ENCODE results near the gene ANXA4.
A peak's percentile ranks its signal among the peaks of the same experiment; 100 is the strongest.

The ANXA4 gene

GRCh38 chr2:69811591-69811990 is 69.7 kb downstream of the ANXA4 start:
- no peak overlapping the region for H3K27ac ChIP-seq (replicated peaks)
- no peak for DNase-seq (ENCODE audit: low read depth in 1 of 2, low spot score in 1 of 2)
- no peaks in the 10 kb centered on the region for H3K27me3 ChIP-seq (ENCODE audit: insufficient read depth, poor library complexity, severe bottlenecking)
- H3K4me3 ChIP-seq (replicated peaks; ENCODE audit: insufficient read depth, low read length), result no peak overlapping the region
- TF ChIP-seq SPI1 (IDR thresholded peaks at IDR 0.05; ENCODE audit: borderline replicate concordance, low read depth) (no peak), GABPA (IDR thresholded peaks at IDR 0.05; ENCODE audit: low read depth) (no peak), CTCF (IDR thresholded peaks at IDR 0.05; ENCODE audit: insufficient read depth, low read length) (no peak), POLR2AphosphoS5 (IDR thresholded peaks at IDR 0.05; ENCODE audit: low read depth) (no peak), REST (IDR thresholded peaks at IDR 0.05; ENCODE audit: insufficient replicate concordance, low read depth) (no peak)

- Histone ChIP-seq H3K4me3 (replicated peaks; ENCODE audit: insufficient read depth, low read length) (no peak overlapping the region), H3K27ac (replicated peaks) (no peak overlapping the region), H3K27me3 (ENCODE audit: insufficient read depth, poor library complexity, severe bottlenecking) (no peaks in the 10 kb centered on the region)
- no peak for TF ChIP-seq GABPA (IDR thresholded peaks at IDR 0.05; ENCODE audit: low read depth)
- no peak for DNase-seq (ENCODE audit: low read depth in 1 of 2, low spot score in 1 of 2)
Measured at GRCh38 chr2:69815717-69816116, 73.8 kb downstream of the ANXA4 start.

- Histone ChIP-seq H3K4me3 (replicated peaks; ENCODE audit: insufficient read depth, low read length) (no peak overlapping the region), H3K27me3 (ENCODE audit: insufficient read depth, poor library complexity, severe bottlenecking) (no peaks in the 10 kb centered on the region), H3K27ac (replicated peaks) (no peak overlapping the region)
- TF ChIP-seq POLR2AphosphoS5 (IDR thresholded peaks at IDR 0.05; ENCODE audit: low read depth) (no peak), CTCF (IDR thresholded peaks at IDR 0.05; ENCODE audit: insufficient read depth, low read length) (peak; percentile 74), SPI1 (IDR thresholded peaks at IDR 0.05; ENCODE audit: borderline replicate concordance, low read depth) (peak; percentile 86), REST (IDR thresholded peaks at IDR 0.05; ENCODE audit: insufficient replicate concordance, low read depth) (no peak), GABPA (IDR thresholded peaks at IDR 0.05; ENCODE audit: low read depth) (no peak)
- DNase-seq (ENCODE audit: low read depth in 1 of 2, low spot score in 1 of 2), result peak; percentile 44 to 87
Measured at GRCh38 chr2:69816923-69817542, 75.1 kb downstream of the ANXA4 start.

- no peaks in the 10 kb centered on the region for H3K27me3 ChIP-seq (ENCODE audit: insufficient read depth, poor library complexity, severe bottlenecking)
- no peak overlapping the region for H3K4me3 ChIP-seq (replicated peaks; ENCODE audit: insufficient read depth, low read length)
- no peak overlapping the region for H3K27ac ChIP-seq (replicated peaks)
- DNase-seq (ENCODE audit: low read depth in 1 of 2, low spot score in 1 of 2), result no peak
- TF ChIP-seq GABPA (IDR thresholded peaks at IDR 0.05; ENCODE audit: low read depth), result no peak
- TF ChIP-seq CTCF (IDR thresholded peaks at IDR 0.05; ENCODE audit: insufficient read depth, low read length), result no peak
- TF ChIP-seq REST (IDR thresholded peaks at IDR 0.05; ENCODE audit: insufficient replicate concordance, low read depth), result no peak
- TF ChIP-seq POLR2AphosphoS5 (IDR thresholded peaks at IDR 0.05; ENCODE audit: low read depth), result no peak
- TF ChIP-seq SPI1 (IDR thresholded peaks at IDR 0.05; ENCODE audit: borderline replicate concordance, low read depth), result no peak
Measured at GRCh38 chr2:69817729-69818501, 76.0 kb downstream of the ANXA4 start.
